Transverse colon (tissue), 4 donors: ENCODE data around the gene RDH8. TPM values are rescaled to one million over a fixed set of nuclear protein-coding genes. Genes with fewer than 3 reads are reported as not detected.

ENCODE experiments used
- DNase-seq: peaks from one replicate; pipeline ENCODE4 v3.0.0-alpha.2; 2019
- H3K27ac ChIP-seq, 4 donors: fragments of 200-600 bp; sonication (generic); 2 replicates each; pipeline ENCODE4 v1.5.1; 2016 to 2018; ENCODE audit warnings: inconsistent platforms in 4 of 4
- H3K27me3 ChIP-seq: fragments of 200-600 bp; sonication (generic); 2 replicates; pipeline ENCODE4 v1.5.1; 2017; ENCODE audit warnings: inconsistent platforms
- H3K36me3 ChIP-seq, 4 donors: fragments of 200-600 bp; sonication (generic); 2 replicates each; pipeline ENCODE4 v1.5.1; 2017 to 2019; ENCODE audit warnings: inconsistent platforms in 4 of 4
- H3K4me1 ChIP-seq, 4 donors: fragments of 200-600 bp; sonication (generic); 2 replicates each; pipeline ENCODE4 v1.5.1; 2017 to 2020; ENCODE audit warnings: inconsistent platforms in 4 of 4
- H3K4me3 ChIP-seq, 4 donors: fragments of 200-600 bp; sonication (generic); 1 replicate in 1 of 4; 2 replicates in 3 of 4; pipeline versions ENCODE4 v1.5.1 to v1.6.1; 2017 to 2019; ENCODE audit warnings: inconsistent platforms in 4 of 4
- H3K9me3 ChIP-seq, 2 donors: fragments of 200-600 bp; sonication (generic); 2 replicates each; pipeline ENCODE4 v1.5.1; 2017 to 2019; ENCODE audit warnings: inconsistent platforms in 2 of 2
- EP300 ChIP-seq: sonication (generic); formaldehyde crosslinking; IDR thresholded peaks from one replicate; pipeline ENCODE4 v1.6.1; 2017; ENCODE audit warnings: antibody characterized with exemption, low read depth
- POLR2A ChIP-seq: fragments of 450-650 bp; IDR thresholded peaks from one replicate; pipeline ENCODE4 v1.6.1; 2016; ENCODE audit warnings: antibody characterized with exemption, mild to moderate bottlenecking, moderate library complexity
- POLR2AphosphoS5 ChIP-seq, 3 donors: sonication (generic); formaldehyde crosslinking; IDR thresholded peaks; one replicate each; pipeline ENCODE4 v1.6.1; 2016; ENCODE audit warnings: antibody characterized with exemption in 3 of 3
- WGBS, 2 donors: methylation state at CpG; one replicate each; pipeline ENCODE4 v1.1.5; 2018; ENCODE audit warnings: low coverage in 1 of 2; 5-methylcytosine and 5-hydroxymethylcytosine counted together
- in situ Hi-C, 4 donors: fragments of 200-750 bp; cut with MboI; loops; one replicate each; pipeline versions ENCODE4 v1.15.0 to v1.15.1; 2017; ENCODE audit warnings: low sequenced_read_pairs in 3 of 4, low pct_ligation_motif_present in 1 of 4, low pct_unique_long_range_greater_than_20kb in 1 of 4
- intact Hi-C: fragments of 100-400 bp; cut with DNase I; formaldehyde crosslinking; loops from one replicate; pipeline ENCODE4 v1.15.1; 2023; ENCODE audit warnings: low total_unique reads
- total RNA-seq, 4 donors: library from RNA; depleted of rRNA; stranded (reverse); fragments of >200 nt; gene quantifications; one replicate each; pipeline ENCODE4 v1.1.0, GENCODE V29; 2016
- TF ChIP-seq, protein P1 (sequence below), 5 experiments: fragments of 200-600 bp in 3 of 5; fragments of 450-650 bp in 2 of 5; sonication (generic) in 3 of 5; IDR thresholded peaks; 1 replicate in 2 of 5; 2 replicates in 3 of 5; pipeline ENCODE4 v1.5.1; 2016 to 2017; ENCODE audit warnings: antibody characterized with exemption in 5 of 5, inconsistent platforms in 3 of 5, mild to moderate bottlenecking in 2 of 5, moderate library complexity in 1 of 5

The RDH8 gene
- total RNA-seq, 4 donors from 2014 or later: not detected

DNA sequence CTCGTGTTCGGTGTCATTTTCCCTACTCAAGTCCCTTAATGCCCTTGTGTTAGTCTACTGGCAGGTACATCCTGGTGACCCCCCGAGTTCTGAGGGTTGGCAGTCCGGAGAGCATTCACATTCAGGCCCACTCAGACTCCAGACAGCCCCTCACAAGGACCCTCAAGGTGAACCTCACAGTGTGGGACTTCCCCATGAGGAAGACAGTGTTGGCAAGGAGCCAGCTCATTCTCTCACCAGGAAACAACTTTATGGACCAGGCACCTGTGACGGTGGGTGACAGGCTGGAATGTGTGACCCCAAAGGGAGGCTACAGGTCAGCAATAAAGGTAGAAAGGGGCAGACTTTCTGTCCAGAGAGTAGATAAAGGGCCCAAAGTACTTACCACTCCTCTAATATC, 24.5 kb downstream of the RDH8 start:
- intact Hi-C loops (no loop called here), in situ Hi-C loops (no loop called here)
- Histone ChIP-seq H3K4me3 (no peak overlapping the region), H3K27me3 (peaks cover 24% of the 10 kb centered on the region), H3K36me3 (no peaks in the 10 kb centered on the region), H3K27ac (no peak overlapping the region), H3K4me1 (no peaks in the 10 kb centered on the region), H3K9me3 (peaks cover 0 to 3% of the 10 kb centered on the region in 2 donors)
- DNase-seq: peak; percentile 29
- TF ChIP-seq POLR2AphosphoS5 (IDR thresholded peaks at IDR 0.05) (no peak), POLR2A (no peak), EP300 (no peak)
- TF ChIP-seq, protein P1, sequence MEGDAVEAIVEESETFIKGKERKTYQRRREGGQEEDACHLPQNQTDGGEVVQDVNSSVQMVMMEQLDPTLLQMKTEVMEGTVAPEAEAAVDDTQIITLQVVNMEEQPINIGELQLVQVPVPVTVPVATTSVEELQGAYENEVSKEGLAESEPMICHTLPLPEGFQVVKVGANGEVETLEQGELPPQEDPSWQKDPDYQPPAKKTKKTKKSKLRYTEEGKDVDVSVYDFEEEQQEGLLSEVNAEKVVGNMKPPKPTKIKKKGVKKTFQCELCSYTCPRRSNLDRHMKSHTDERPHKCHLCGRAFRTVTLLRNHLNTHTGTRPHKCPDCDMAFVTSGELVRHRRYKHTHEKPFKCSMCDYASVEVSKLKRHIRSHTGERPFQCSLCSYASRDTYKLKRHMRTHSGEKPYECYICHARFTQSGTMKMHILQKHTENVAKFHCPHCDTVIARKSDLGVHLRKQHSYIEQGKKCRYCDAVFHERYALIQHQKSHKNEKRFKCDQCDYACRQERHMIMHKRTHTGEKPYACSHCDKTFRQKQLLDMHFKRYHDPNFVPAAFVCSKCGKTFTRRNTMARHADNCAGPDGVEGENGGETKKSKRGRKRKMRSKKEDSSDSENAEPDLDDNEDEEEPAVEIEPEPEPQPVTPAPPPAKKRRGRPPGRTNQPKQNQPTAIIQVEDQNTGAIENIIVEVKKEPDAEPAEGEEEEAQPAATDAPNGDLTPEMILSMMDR (IDR thresholded peaks at IDR 0.05): no peak
- 58% methylated on average over 5 of the region's 5 CpGs; no CpG with 5 or more reads in 1 of the 2 donors for WGBS, 2 donors

DNA sequence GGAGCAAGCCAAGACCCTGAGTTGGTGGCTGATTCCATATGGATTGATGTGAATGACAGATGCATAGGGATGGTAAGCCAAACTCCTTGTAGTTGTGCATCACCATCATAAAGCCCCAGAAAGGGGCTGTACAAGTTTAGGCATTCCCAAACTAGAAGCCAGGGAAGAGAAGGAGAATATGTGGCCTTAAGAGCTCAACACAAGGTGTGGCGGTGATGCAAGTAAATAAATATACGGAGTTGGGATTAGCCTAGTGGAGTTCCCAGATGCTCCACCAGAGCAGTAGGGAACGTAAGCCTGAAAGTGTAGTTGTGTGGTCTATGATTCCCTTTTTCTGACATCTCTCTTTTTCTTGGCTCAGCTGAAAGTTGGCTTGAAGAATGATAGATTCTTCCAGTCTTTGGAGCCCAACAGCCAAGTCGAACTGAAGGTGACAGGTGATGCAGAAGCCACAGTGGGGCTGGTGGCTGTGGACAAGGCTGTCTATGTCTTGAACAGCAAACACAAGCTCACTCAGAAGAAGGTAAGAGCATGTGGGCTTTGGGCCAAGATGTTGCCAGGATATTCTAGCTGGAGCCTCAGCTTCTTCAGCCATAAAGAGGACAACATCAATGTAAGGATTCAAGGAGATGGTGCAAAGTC, 30.1 kb downstream of the RDH8 start:
- H3K36me3 ChIP-seq: no peaks in the 10 kb centered on the region
- H3K27me3 ChIP-seq: peaks cover 7% of the 10 kb centered on the region
- H3K4me3 ChIP-seq: no peak overlapping the region
- H3K9me3 ChIP-seq: peaks cover 7 to 13% of the 10 kb centered on the region in 2 donors
- no peaks in the 10 kb centered on the region for H3K4me1 ChIP-seq
- intact Hi-C loops (no loop called here), in situ Hi-C loops (no loop called here)
- no peak for DNase-seq
- 73 to 78% methylated on average over 3 to 4 of the region's 4 CpGs for WGBS, 2 donors
- H3K27ac ChIP-seq: no peak overlapping the region
- TF ChIP-seq POLR2AphosphoS5 (IDR thresholded peaks at IDR 0.05): no peak
- TF ChIP-seq EP300: no peak
- TF ChIP-seq, protein P1 (IDR thresholded peaks at IDR 0.05): no peak
- no peak for TF ChIP-seq POLR2A

DNA sequence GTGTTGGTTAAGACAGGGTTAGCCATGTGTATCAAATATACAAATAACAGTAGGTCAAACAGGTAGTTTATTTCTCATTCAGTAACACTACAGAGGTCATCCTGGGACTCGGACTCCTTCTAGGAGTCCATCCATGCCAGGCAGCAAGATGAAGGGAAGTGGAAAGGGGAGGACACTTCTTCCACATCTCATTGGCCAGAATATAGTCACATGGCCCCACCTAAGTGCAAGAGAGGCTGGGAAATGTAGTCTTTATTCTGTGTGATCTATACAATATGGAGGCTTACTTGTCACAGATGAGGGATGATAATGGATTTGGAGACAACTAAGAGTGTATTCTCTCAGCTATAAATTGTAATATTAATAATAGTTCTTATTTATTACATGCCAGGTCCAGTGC, 31.1 kb downstream of the RDH8 start:
- intact Hi-C loops: no loop called here

DNA sequence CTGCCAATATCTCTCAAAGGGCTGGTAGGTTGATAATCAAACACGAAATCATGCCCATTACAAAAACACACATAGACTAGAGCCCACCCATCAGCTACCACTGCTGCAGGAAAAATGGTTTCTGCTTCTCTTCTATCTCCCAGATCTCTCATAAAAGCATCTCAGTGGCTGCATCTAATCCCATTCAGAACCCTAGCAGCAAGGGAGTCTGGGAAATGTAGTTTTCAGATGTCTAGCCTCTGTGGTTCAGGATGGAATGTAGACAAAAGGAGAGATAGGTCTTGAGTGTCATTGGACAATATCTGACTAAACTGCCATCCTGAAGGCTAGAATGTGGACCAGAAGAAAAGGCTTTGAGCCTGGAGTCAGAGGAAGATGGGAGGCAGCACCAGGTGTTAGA, 32.1 kb downstream of the RDH8 start:
- TF ChIP-seq POLR2AphosphoS5 (IDR thresholded peaks at IDR 0.05) (no peak), EP300 (no peak), POLR2A (no peak)
- TF ChIP-seq, protein P1 (IDR thresholded peaks at IDR 0.05): no peak
- intact Hi-C loops: no loop called here
- no peaks in the 10 kb centered on the region for H3K27me3 ChIP-seq
- no peak for DNase-seq
- 70% methylated on average over 1 of the region's 1 CpG; no CpG with 5 or more reads in 1 of the 2 donors for WGBS, 2 donors
- no peaks in the 10 kb centered on the region for H3K36me3 ChIP-seq
- in situ Hi-C loops: no loop called here
- no peak overlapping the region for H3K4me3 ChIP-seq
- H3K9me3 ChIP-seq: peaks cover 7 to 13% of the 10 kb centered on the region in 2 donors
- no peaks in the 10 kb centered on the region for H3K4me1 ChIP-seq
- H3K27ac ChIP-seq: no peak overlapping the region

More for the DNA sequence above, 31.1 kb downstream of the RDH8 start:
- in situ Hi-C loops: no loop called here
- no peak for DNase-seq
- H3K4me3 ChIP-seq: no peak overlapping the region
- no peaks in the 10 kb centered on the region for H3K4me1 ChIP-seq
- H3K27ac ChIP-seq: no peak overlapping the region
- 68% methylated on average over 1 of the region's 1 CpG; no CpG with 5 or more reads in 1 of the 2 donors for WGBS, 2 donors
- peaks cover 7 to 13% of the 10 kb centered on the region in 2 donors for H3K9me3 ChIP-seq
- peaks cover 6% of the 10 kb centered on the region for H3K27me3 ChIP-seq
- H3K36me3 ChIP-seq: no peaks in the 10 kb centered on the region
- TF ChIP-seq POLR2AphosphoS5 (IDR thresholded peaks at IDR 0.05) (no peak), EP300 (no peak), POLR2A (no peak)
- TF ChIP-seq, protein P1 (IDR thresholded peaks at IDR 0.05): no peak
